GM12874 (cell line): ENCODE results near the gene SP3.

Experiments
- CTCF ChIP-seq: IDR thresholded peaks from 2 replicates; pipeline ENCODE4 v1.5.1; 2011; ENCODE audit warnings: low read depth, mild to moderate bottlenecking, control low read depth, low read length, moderate library complexity; ENCODE audit not compliant: insufficient read depth

SP3 gene

GRCh38 chr2:173924285-173924684 is 40.9 kb downstream of the SP3 start:
- no peak for TF ChIP-seq CTCF

- TF ChIP-seq CTCF: no peak
These were observed 42.4 kb downstream of the SP3 start for GRCh38 chr2:173922760-173923159.

GRCh38 chr2:173922068-173922467 is 43.1 kb downstream of the SP3 start:
- no peak for TF ChIP-seq CTCF

- no peak for TF ChIP-seq CTCF
These were observed 50.9 kb downstream of the SP3 start for GRCh38 chr2:173914055-173914927.

- TF ChIP-seq CTCF: no peak
These were observed 55.3 kb downstream of the SP3 start for GRCh38 chr2:173909846-173910245.

- no peak for TF ChIP-seq CTCF
These were observed 58.5 kb downstream of the SP3 start for GRCh38 chr2:173906626-173907025.

- no peak for TF ChIP-seq CTCF
These were observed 61.4 kb downstream of the SP3 start for GRCh38 chr2:173903601-173904394.
